ENCODE measurements around the gene CYB5D1. TPM values are rescaled to one million over a fixed set of nuclear protein-coding genes. Genes with fewer than 3 reads are reported as not detected.
A peak's percentile ranks its signal among the peaks of the same experiment; 100 is the strongest.

CYB5D1 gene
- total and polyA plus RNA-seq, 5 donors = 12.1 to 16.2 (median 14.7) TPM

- intact Hi-C loops (cut with DNase I) = no loop called here
- H3K27me3 ChIP-seq (ENCODE audit: control insufficient read depth, insufficient read depth) = no peaks in the 10 kb centered on the region
- peak overlapping the region; percentile 20 for H3K4me3 ChIP-seq (ENCODE audit: low read length)
- no peak for DNase-seq
- H3K4me1 ChIP-seq (ENCODE audit: control insufficient read depth, insufficient read depth, low read length) = peaks cover 12% of the 10 kb centered on the region
- no peak overlapping the region for H3K27ac ChIP-seq (ENCODE audit: low read length)
- no peak for ATAC-seq
- WGBS = 24% methylated on average over 3 of the region's 3 CpGs
- H3K9me3 ChIP-seq (ENCODE audit: control insufficient read depth, low read length) = no peaks in the 10 kb centered on the region
These were observed 26.1 kb downstream of the CYB5D1 start for GRCh38 chr17:7883781-7884386.

- H3K27ac ChIP-seq (ENCODE audit: low read length) = peak overlapping the region; percentile 57
- H3K4me1 ChIP-seq (ENCODE audit: control insufficient read depth, insufficient read depth, low read length) = peaks cover 15% of the 10 kb centered on the region
- intact Hi-C loops (cut with DNase I) = no loop called here
- WGBS = 5% methylated on average over 77 of the region's 100 CpGs
- no peak for ATAC-seq
- no peaks in the 10 kb centered on the region for H3K27me3 ChIP-seq (ENCODE audit: control insufficient read depth, insufficient read depth)
- H3K9me3 ChIP-seq (ENCODE audit: control insufficient read depth, low read length) = no peaks in the 10 kb centered on the region
- peak; percentile 38 to 62 (median 59) for DNase-seq
- peak overlapping the region; percentile 76 for H3K4me3 ChIP-seq (ENCODE audit: low read length)
These were observed 27.0 kb downstream of the CYB5D1 start for GRCh38 chr17:7884581-7885366.

DNA sequence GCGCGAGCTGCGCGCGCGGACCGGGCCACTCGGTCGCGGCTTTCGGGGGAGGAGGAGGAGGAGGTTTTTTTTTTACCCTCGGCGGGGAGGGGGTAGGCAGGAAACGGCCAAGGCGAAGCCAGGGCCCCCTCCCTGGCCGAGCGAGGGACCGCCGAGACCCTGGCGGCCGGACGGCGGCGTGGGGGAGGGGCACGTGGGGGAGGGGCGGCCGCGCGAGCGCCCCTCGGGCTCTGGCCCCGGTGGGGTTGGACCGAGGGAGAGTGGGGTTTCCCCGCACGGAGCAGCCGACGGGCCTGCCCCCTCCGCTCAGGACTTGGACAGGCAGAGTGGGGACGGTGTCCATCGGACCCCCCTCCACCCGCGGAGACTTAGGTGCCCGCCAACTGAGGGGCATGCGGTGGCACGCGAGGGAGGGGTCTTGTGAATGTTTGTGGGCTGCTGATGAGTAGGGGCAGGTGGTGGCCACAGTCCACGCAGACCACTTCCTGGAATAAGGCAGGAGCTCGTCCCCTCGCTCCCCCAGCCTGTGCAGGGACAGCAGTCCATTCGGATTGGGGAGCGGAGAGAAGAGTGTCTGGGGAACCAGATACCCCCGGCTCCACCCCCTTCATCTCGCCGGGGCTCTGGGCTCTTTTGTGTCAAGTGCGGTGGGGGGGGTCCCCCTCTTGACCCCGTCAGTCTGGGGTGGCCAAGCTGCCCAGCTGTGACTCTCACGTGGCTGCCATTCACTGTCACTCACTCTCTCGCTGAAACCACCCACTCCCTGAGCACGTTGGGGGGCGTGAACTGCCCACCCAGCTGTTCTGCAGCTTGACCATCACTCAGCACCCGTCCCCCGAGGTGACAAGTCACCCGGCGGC lies 27.8 kb downstream of the CYB5D1 start:
- H3K27ac ChIP-seq (ENCODE audit: low read length) = peak overlapping the region; percentile 36
- WGBS = under 1% methylated on average over 64 of the region's 64 CpGs
- DNase-seq (peak; percentile 47 to 78 (median 77)), ATAC-seq (peak in 1 of 2 donors; percentile 0)
- no peaks in the 10 kb centered on the region for H3K9me3 ChIP-seq (ENCODE audit: control insufficient read depth, low read length)
- peaks cover 16% of the 10 kb centered on the region for H3K4me1 ChIP-seq (ENCODE audit: control insufficient read depth, insufficient read depth, low read length)
- intact Hi-C loops (cut with DNase I) = no loop called here
- H3K4me3 ChIP-seq (ENCODE audit: low read length) = peak overlapping the region; percentile 76
- H3K27me3 ChIP-seq (ENCODE audit: control insufficient read depth, insufficient read depth) = no peaks in the 10 kb centered on the region

- WGBS = 5% methylated on average over 30 of the region's 30 CpGs
- H3K27ac ChIP-seq (ENCODE audit: low read length) = peak overlapping the region; percentile 36
- peaks cover 16% of the 10 kb centered on the region for H3K4me1 ChIP-seq (ENCODE audit: control insufficient read depth, insufficient read depth, low read length)
- no peaks in the 10 kb centered on the region for H3K9me3 ChIP-seq (ENCODE audit: control insufficient read depth, low read length)
- ATAC-seq (no peak), DNase-seq (peak in 2 of 3 donors; percentile 26 to 71)
- intact Hi-C loops (cut with DNase I) = no loop called here
- no peaks in the 10 kb centered on the region for H3K27me3 ChIP-seq (ENCODE audit: control insufficient read depth, insufficient read depth)
- peak overlapping the region; percentile 76 for H3K4me3 ChIP-seq (ENCODE audit: low read length)
These were observed 28.6 kb downstream of the CYB5D1 start for GRCh38 chr17:7886227-7887037.

- no peaks in the 10 kb centered on the region for H3K9me3 ChIP-seq (ENCODE audit: control insufficient read depth, low read length)
- H3K27ac ChIP-seq (ENCODE audit: low read length) = peak overlapping the region; percentile 36
- ATAC-seq = no peak
- intact Hi-C loops (cut with DNase I) = no loop called here
- no peak for DNase-seq
- H3K4me3 ChIP-seq (ENCODE audit: low read length) = peak overlapping the region; percentile 76
- 5% methylated on average over 8 of the region's 8 CpGs for WGBS
- H3K27me3 ChIP-seq (ENCODE audit: control insufficient read depth, insufficient read depth) = no peaks in the 10 kb centered on the region
- peaks cover 16% of the 10 kb centered on the region for H3K4me1 ChIP-seq (ENCODE audit: control insufficient read depth, insufficient read depth, low read length)
These were observed 29.3 kb downstream of the CYB5D1 start for GRCh38 chr17:7887038-7887481.

GRCh38 chr17:7887482-7888183 lies 29.8 kb downstream of the CYB5D1 start:
- ATAC-seq = peak; percentile 89 to 91
- no peaks in the 10 kb centered on the region for H3K9me3 ChIP-seq (ENCODE audit: control insufficient read depth, low read length)

DNA sequence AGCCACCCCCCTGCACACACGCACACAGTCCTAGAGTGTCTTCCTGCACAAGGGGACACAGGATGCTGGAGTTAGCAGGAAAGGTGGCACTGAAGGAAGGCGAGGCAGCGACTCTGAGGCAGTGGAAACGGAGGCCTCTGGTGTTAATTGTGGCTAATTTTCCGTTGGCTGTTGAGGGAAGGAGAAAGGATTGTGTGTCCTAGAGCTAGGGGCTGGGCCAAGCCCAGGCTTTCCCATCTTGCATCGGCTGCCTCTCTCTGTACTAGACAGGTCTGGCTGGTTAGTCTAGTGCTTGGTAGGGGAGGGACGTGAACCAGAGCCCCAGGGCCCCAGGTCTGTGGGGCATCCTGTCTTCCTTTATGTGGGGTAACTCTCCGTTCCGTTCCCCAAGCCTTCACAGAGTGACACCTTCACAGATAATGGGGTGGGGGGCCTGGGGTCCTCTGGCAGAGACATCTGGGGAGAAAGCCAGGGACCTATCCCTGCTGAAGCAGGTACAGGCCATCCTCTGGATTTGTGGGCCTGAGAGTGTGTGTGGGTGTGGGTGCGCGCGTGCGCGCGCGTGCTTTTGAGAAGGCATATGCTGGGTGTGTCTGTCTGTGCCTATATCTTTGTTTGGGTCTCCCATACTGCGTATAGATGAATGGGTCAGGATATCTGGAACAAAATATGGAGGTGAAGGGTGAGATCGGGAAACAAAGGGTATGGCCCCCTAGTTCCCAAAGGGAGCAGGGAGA lies 30.5 kb downstream of the CYB5D1 start, which contains the start of gene CHD3:
TSS of gene CHD3 (plus strand) at position 606 of the 737 bp plus-strand sequence. CDS start 212 bp downstream, outside the sequence.
- WGBS = 27% methylated on average over 18 of the region's 18 CpGs
- H3K9me3 ChIP-seq (ENCODE audit: control insufficient read depth, low read length) = no peaks in the 10 kb centered on the region
- H3K27ac ChIP-seq (ENCODE audit: low read length) = peak within 1 kb of the TSS; percentile 93
- peak within 1 kb of the TSS; percentile 76 for H3K4me3 ChIP-seq (ENCODE audit: low read length)
- intact Hi-C loops (cut with DNase I) = no loop called here
- H3K4me1 ChIP-seq (ENCODE audit: control insufficient read depth, insufficient read depth, low read length) = peaks cover 16% of the 10 kb centered on the region
- DNase-seq (peak in 1 of 3 donors; percentile 58), ATAC-seq (peak; percentile 5 to 37)
- no peaks in the 10 kb centered on the region for H3K27me3 ChIP-seq (ENCODE audit: control insufficient read depth, insufficient read depth)

More at GRCh38 chr17:7887482-7888183, 29.8 kb downstream of the CYB5D1 start:
- no peaks in the 10 kb centered on the region for H3K27me3 ChIP-seq (ENCODE audit: control insufficient read depth, insufficient read depth)
- peak overlapping the region; percentile 93 for H3K27ac ChIP-seq (ENCODE audit: low read length)
- peak; percentile 94 to 97 (median 96) for DNase-seq
- H3K4me1 ChIP-seq (ENCODE audit: control insufficient read depth, insufficient read depth, low read length) = peaks cover 16% of the 10 kb centered on the region
- WGBS = under 1% methylated on average over 35 of the region's 35 CpGs
- intact Hi-C loops (cut with DNase I) = no loop called here
- H3K4me3 ChIP-seq (ENCODE audit: low read length) = peak overlapping the region; percentile 76

DNA sequence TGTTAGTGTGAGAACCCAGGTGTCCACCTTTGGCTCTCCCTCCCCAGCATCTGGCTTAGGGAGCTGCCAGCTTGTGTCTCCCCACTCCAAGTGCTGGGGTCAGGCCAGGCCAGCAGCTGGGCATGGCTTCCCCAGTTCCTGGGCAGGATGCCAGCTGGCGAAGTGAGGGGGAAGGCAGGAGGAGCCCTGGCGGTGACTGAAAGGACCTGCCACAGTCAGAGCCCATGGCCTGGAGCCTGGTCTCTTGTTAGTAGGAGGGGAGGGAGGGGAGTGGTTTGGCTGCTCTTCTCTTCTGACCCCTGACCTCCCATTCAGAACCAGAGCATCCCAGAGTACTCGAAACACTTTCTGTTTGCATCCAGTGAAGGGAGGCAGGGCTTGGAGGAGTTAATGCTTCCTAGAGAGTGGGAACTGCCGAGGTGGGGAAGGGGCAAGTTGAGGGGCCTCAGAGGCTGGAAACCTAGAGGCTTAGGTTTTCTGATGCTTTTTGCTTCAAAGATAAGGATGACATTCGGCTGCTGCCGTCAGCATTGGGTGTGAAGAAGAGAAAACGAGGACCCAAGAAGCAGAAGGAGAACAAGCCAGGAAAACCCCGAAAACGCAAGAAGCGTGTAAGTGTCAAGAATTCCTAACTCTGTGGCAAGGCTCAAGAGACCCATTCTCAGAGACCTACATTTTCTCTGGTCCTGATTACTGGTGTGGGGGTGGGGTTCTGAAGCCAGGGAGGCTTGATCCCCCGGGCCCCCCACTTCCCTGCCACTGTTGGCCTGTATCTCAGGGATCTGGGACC lies 31.6 kb downstream of the CYB5D1 start:
- H3K27ac ChIP-seq (ENCODE audit: low read length) = peak overlapping the region; percentile 93
- H3K4me3 ChIP-seq (ENCODE audit: low read length) = no peak overlapping the region
- H3K9me3 ChIP-seq (ENCODE audit: control insufficient read depth, low read length) = no peaks in the 10 kb centered on the region
- no peaks in the 10 kb centered on the region for H3K27me3 ChIP-seq (ENCODE audit: control insufficient read depth, insufficient read depth)
- 19% methylated on average over 11 of the region's 11 CpGs for WGBS
- peak; percentile 81 to 83 for ATAC-seq
- peaks cover 16% of the 10 kb centered on the region for H3K4me1 ChIP-seq (ENCODE audit: control insufficient read depth, insufficient read depth, low read length)
- DNase-seq = peak; percentile 98 to 99 (median 99)
- intact Hi-C loops (cut with DNase I) = no loop called here
